Breast epithelium (tissue), 4 donors: ENCODE results near the gene TEKTIP1. TPM values are rescaled to one million over a fixed set of nuclear protein-coding genes. Genes with fewer than 3 reads are reported as not detected.

Source experiments
- DNase-seq, 2 donors: peaks; one replicate each; pipeline ENCODE4 v3.0.0-alpha.2; 2019; ENCODE audit warnings: low spot score in 2 of 2
- H3K27ac ChIP-seq, 2 donors: fragments of 200-600 bp; sonication (generic) in 1 of 2; one replicate each; pipeline ENCODE4 v1.5.1; 2016 to 2019; ENCODE audit warnings: mild to moderate bottlenecking in 1 of 2
- H3K27me3 ChIP-seq, 2 donors: fragments of 200-600 bp; sonication (generic) in 1 of 2; one replicate each; pipeline versions ENCODE4 v1.5.1 to v1.6.0; 2017 to 2019; ENCODE audit warnings: control low read depth in 1 of 2, mild to moderate bottlenecking in 1 of 2
- H3K36me3 ChIP-seq: fragments of 200-600 bp; one replicate; pipeline ENCODE4 v1.5.1; 2019
- H3K4me1 ChIP-seq, 2 donors: fragments of 200-600 bp; sonication (generic); one replicate each; pipeline ENCODE4 v1.5.1; 2016 to 2019; ENCODE audit warnings: control low read depth in 1 of 2
- H3K4me3 ChIP-seq, 3 donors: fragments of 200-600 bp; sonication (generic); 1 replicate in 2 of 3; 2 replicates in 1 of 3; pipeline ENCODE4 v1.5.1; 2016 to 2019; ENCODE audit warnings: mild to moderate bottlenecking in 3 of 3, moderate library complexity in 2 of 3
- H3K9me3 ChIP-seq, 2 donors: fragments of 200-600 bp; sonication (generic) in 1 of 2; one replicate each; pipeline ENCODE4 v1.5.1; 2016 to 2019; ENCODE audit warnings: control low read depth in 1 of 2
- CTCF ChIP-seq, 3 donors: fragments of 450-650 bp; IDR thresholded peaks; one replicate each; pipeline ENCODE4 v1.5.1; 2016 to 2017; ENCODE audit warnings: antibody characterized with exemption in 3 of 3, mild to moderate bottlenecking in 3 of 3, moderate library complexity in 3 of 3
- POLR2A ChIP-seq: fragments of 450-650 bp; IDR thresholded peaks from one replicate; pipeline ENCODE4 v1.6.1; 2016; ENCODE audit warnings: antibody characterized with exemption, mild to moderate bottlenecking, moderate library complexity
- POLR2AphosphoS5 ChIP-seq, 3 donors: sonication (generic); formaldehyde crosslinking; IDR thresholded peaks; one replicate each; pipeline ENCODE4 v1.6.1; 2017; ENCODE audit warnings: antibody characterized with exemption in 3 of 3
- intact Hi-C: fragments of 100-400 bp; cut with DNase I; formaldehyde crosslinking; loops from one replicate; pipeline ENCODE4 v1.15.1; 2023; ENCODE audit warnings: low total_unique reads
- total RNA-seq, 3 donors: library from RNA; depleted of rRNA; stranded (reverse); fragments of >200 nt; gene quantifications; one replicate each; pipeline ENCODE4 v1.1.0, GENCODE V29; 2016

The TEKTIP1 gene
- total RNA-seq, 3 donors from 2014 or later, result 2.0 TPM; not detected in 2

GRCh38 chr19:3508771-3509535 is 30.0 kb upstream of the TEKTIP1 start:
- no peaks in the 10 kb centered on the region for H3K27me3 ChIP-seq
- H3K36me3 ChIP-seq, result no peaks in the 10 kb centered on the region
- peak overlapping the region in 1 of 2 donors; percentile 25 for H3K27ac ChIP-seq
- DNase-seq, result no peak
- no peak for TF ChIP-seq CTCF (IDR thresholded peaks at IDR 0.05)
- no peak for TF ChIP-seq POLR2A
- TF ChIP-seq POLR2AphosphoS5 (IDR thresholded peaks at IDR 0.05), result no peak
- H3K4me3 ChIP-seq, result no peak overlapping the region
- H3K9me3 ChIP-seq, result no peaks in the 10 kb centered on the region
- intact Hi-C loops, result no loop called here
- peaks cover 0 to 9% of the 10 kb centered on the region in 2 donors for H3K4me1 ChIP-seq

GRCh38 chr19:3509566-3509989 is 29.4 kb upstream of the TEKTIP1 start:
- H3K27me3 ChIP-seq, result no peaks in the 10 kb centered on the region
- intact Hi-C loops, result no loop called here
- peaks cover 0 to 9% of the 10 kb centered on the region in 2 donors for H3K4me1 ChIP-seq
- H3K27ac ChIP-seq, result no peak overlapping the region
- TF ChIP-seq POLR2AphosphoS5 (IDR thresholded peaks at IDR 0.05), result no peak
- no peak for TF ChIP-seq CTCF (IDR thresholded peaks at IDR 0.05)
- TF ChIP-seq POLR2A, result no peak
- no peak for DNase-seq
- no peaks in the 10 kb centered on the region for H3K36me3 ChIP-seq
- H3K4me3 ChIP-seq, result no peak overlapping the region
- H3K9me3 ChIP-seq, result no peaks in the 10 kb centered on the region

- Histone ChIP-seq H3K27me3 (no peaks in the 10 kb centered on the region), H3K27ac (no peak overlapping the region), H3K36me3 (no peaks in the 10 kb centered on the region), H3K4me3 (no peak overlapping the region), H3K9me3 (no peaks in the 10 kb centered on the region), H3K4me1 (peaks cover 0 to 8% of the 10 kb centered on the region in 2 donors)
- no peak for TF ChIP-seq CTCF (IDR thresholded peaks at IDR 0.05)
- TF ChIP-seq POLR2A, result no peak
- TF ChIP-seq POLR2AphosphoS5 (IDR thresholded peaks at IDR 0.05), result no peak
- DNase-seq, result no peak
- intact Hi-C loops, result no loop called here
Measured at GRCh38 chr19:3510727-3511126, 28.2 kb upstream of the TEKTIP1 start.

GRCh38 chr19:3511506-3512251 is 27.3 kb upstream of the TEKTIP1 start:
- Histone ChIP-seq H3K36me3 (no peaks in the 10 kb centered on the region), H3K4me1 (peaks cover 5 to 7% of the 10 kb centered on the region in 2 donors), H3K4me3 (no peak overlapping the region), H3K27me3 (no peaks in the 10 kb centered on the region), H3K27ac (no peak overlapping the region), H3K9me3 (no peaks in the 10 kb centered on the region)
- intact Hi-C loops, result no loop called here
- TF ChIP-seq POLR2A (no peak), POLR2AphosphoS5 (IDR thresholded peaks at IDR 0.05) (no peak), CTCF (IDR thresholded peaks at IDR 0.05) (no peak)
- no peak for DNase-seq
